GM10847 (cell line): ENCODE measurements around the gene TMPRSS3.

ENCODE experiments used
- POLR2A ChIP-seq: IDR thresholded peaks from 2 replicates; pipeline ENCODE4 v1.6.1; 2011; ENCODE audit not compliant: insufficient read length; ENCODE audit errors: extremely low read depth

TMPRSS3 gene

GRCh38 chr21:42362198-42362597 lies 33.7 kb downstream of the TMPRSS3 start:
- no peak for TF ChIP-seq POLR2A

DNA sequence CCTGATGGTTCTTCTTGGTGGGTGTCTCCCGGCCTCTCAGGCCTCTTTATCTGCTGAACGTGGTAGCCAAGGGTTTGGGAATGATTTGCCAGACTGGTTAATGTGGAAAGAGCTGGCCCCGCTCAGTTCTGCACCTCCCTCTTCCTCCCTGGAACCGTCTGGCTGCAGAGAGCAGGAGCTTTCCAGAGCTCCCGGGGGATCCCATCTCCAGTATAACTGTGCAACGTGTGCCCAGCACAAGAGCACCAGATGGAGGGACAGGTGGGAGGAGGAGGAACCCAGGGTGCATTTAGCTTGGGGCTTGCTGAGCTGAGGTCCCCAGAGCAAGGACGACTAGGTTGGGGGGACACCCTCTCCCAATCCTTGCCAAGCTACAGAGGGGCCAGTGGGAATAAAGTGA lies 34.6 kb downstream of the TMPRSS3 start:
- TF ChIP-seq POLR2A = no peak

DNA sequence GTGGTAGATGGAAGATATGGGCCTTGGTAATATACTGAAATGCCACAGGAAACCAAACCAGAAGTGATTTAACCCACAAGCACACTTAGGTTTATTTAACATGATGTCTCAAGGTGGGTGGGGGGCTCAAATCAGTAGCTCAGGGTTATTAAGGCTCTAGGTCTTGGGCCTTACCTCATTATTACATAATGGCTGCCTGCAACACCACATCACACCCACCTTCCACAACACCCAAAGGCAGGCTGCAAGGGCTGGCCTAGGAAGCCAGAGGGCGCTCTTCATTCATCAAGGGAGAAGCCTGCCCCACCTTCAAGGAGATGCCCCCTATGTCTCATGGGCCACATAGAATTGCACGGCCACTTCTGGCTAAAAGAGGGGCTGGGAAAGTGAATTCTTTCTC lies 35.5 kb downstream of the TMPRSS3 start:
- TF ChIP-seq POLR2A = no peak

DNA sequence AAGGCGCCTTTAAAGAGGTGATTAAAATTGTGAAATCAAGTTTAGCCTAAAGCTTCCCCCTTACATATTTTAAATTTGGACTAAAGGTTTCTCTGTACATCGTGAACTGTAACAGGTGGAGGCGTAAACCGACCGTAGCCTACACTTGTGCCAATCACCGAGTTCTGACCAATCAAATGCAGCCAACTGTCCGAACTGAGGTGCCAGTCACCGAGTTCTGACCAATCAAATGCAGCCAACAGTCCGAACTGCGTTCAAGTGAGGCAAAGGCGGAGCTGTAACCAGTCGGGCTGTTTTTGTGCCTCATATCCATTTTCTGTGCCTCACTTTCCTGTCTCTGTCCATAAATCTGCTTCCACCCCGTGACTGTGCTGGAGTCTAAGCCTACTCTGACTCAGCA lies 36.9 kb downstream of the TMPRSS3 start:
- no peak for TF ChIP-seq POLR2A

DNA sequence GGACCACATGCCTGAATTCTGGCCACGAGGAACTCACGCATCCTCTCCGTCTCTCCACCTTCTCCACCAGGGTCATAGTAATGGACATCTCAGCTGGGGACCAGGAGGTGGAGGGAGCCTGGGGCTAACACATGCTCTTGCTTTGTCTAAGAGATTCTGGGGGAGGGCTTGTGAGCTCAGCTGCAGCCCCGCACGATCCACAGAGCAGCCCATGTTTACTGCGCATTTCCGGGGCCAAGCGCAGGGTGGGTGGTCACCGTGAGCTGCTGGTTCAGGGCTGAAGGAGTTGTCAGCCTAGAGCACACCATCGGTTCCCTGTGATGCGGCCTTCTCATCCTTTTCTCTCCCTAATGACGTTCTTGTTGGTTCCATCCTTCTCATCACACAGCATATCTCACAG lies 37.6 kb downstream of the TMPRSS3 start:
- TF ChIP-seq POLR2A = no peak

- TF ChIP-seq POLR2A = no peak
These were observed 38.5 kb downstream of the TMPRSS3 start for GRCh38 chr21:42357307-42357706.

- TF ChIP-seq POLR2A = no peak
These were observed 39.2 kb downstream of the TMPRSS3 start for GRCh38 chr21:42356650-42357049.

- TF ChIP-seq POLR2A = no peak
These were observed 39.8 kb downstream of the TMPRSS3 start for GRCh38 chr21:42356046-42356445.

DNA sequence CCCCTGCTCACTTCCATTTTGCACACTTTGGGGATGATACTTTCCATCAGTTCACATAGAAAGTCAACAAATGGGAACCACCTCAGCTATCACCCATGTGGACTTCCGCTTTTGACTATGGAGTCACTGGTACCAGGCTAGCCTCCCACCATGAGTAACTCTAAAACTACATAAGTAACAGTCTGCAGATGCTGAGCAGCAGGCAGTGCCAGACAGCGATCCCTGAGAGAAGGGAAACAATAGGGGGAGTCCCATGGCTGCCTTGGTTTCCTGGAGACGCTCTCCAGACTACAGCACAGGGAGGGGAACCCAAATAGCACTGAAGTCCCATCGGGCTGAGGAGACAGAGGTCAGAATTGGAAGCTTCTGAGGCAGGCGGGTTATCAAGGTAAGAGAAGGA lies 42.2 kb downstream of the TMPRSS3 start:
- TF ChIP-seq POLR2A = no peak

GRCh38 chr21:42352441-42353095 lies 43.3 kb downstream of the TMPRSS3 start:
- no peak for TF ChIP-seq POLR2A

DNA sequence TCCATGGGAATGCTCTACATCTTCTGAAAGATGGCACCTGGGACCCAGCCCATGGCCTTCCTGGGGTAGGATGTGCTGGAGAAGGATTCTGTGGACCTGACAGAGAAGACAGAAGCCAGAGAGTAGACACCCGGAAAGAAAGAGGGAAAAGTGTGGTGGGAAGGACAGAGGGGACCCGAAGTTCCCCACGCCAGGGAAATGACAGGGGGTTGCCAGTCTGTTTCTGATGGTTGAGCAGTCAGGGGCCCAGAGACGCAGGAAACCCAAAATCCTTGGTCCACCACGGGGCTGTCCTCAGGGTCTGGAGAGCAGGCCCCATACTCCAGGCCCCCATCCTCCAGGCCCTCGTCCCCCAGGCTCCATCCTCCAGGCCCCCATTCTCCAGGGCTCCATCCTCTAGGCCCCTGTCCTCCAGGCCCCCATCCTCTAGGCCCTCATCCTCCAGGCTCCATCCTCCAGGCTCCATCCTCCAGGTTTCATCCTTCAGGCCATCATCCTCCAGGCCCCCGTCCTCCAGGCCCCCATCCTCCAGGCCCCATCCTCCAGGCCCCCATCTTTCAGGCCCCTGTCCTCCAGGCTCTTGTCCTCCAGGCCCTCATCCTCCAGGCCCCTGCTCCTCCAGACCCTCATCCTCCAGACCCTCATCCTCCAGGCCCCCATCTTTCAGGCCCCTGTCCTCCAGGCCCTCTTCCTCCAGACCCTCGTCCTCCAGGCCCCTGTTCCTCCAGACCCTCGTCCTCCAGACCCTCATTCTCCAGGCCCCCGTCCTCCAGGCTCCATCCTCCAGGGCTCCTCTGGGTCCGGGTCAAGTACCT lies 44.0 kb downstream of the TMPRSS3 start:
- TF ChIP-seq POLR2A = no peak

GRCh38 chr21:42350927-42351426 lies 44.9 kb downstream of the TMPRSS3 start, which contains the start of gene TFF2:
Gene TFF2, minus strand, starts transcription at chr21:42350994. Its CDS starts 37 bp downstream, at chr21:42350957.
- TF ChIP-seq POLR2A = no peak

- no peak for TF ChIP-seq POLR2A
These were observed 45.4 kb downstream of the TMPRSS3 start for GRCh38 chr21:42350318-42350910.

DNA sequence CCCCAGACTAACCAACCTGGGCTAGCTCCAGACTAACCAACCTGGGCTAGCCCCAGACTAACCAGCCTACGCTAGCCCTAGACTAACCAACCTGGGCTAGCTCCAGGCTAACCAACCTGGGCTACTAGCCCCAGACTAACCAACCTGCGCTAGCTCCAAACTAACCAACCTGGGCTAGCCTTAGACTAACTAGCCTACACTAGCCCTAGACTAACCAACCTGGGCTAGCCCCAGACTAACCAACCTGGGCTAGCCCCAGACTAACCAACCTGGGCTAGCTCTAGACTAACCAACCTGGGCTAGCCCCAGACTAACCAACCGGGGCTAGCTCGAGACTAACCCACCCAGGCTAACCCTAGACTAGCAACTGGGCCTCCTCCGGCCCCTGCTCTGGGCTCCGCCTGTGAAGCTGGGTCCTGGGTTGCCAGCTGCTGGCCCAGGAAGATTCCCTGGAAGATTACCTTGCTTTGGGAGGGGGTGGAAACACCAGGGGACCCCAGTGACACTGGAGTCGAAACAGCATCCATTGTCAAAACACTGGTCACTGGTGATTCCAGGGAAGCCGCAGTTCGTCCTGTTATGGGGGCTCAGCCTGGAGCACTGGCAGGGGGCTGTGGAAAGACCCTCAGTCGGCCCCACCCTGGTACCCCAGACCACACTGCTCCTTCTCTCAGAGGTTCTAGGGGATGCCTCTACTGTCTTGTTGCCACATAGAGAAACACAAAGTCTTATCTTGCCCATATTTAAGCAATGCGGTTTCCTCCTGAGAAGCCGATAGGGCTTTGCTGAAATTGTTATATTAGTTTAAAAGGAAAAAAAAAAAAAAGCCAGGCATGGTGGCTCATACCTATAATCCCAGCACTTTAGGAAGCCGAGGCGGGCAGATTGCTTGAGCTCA lies 46.2 kb downstream of the TMPRSS3 start:
- no peak for TF ChIP-seq POLR2A

- TF ChIP-seq POLR2A = no peak
These were observed 47.1 kb downstream of the TMPRSS3 start for GRCh38 chr21:42348762-42349161.

DNA sequence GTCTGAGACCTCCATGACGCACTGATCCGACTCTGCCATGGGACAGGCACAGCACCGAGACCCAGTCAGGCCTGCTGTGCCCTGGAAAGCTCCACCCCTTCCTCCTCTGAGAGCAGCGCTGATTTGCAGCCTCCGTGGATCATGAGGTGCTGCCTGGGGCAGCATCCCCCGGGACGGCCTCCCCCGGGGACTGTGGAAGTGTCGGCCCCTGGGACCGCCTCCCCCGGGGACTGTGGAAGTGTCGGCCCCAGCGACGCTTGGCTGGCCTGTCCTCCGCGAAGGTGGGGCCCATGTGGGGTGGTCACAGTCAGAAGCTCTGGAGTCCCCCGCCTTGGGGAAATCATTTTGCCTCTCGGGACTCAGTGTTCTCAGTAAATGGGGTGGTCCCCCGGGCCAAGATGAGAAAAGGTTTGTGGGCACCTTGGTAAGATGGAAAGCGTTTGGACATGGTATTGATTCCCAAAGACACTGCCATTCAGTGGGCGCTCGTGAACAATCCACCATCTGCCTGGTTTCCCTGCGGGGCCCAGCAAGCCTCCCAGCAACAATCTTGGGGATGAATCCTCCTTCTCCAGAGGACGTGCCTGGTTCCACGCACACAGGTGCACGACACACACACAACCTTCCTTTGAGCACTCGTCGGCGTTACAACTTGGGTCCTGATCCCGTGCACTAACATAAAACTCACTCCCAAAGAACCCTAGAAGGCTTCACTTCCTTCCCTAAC lies 48.1 kb downstream of the TMPRSS3 start:
- TF ChIP-seq POLR2A = no peak
